Activated CD8-positive, alpha-beta memory T cell treated with anti-CD3 and anti-CD28 coated beads for 24 hours (primary cell): ENCODE data around the gene GPRASP3.
A peak's percentile ranks its signal among the peaks of the same experiment; 100 is the strongest.
"Not testable (repeated sequence)": the region's sequence is repeated elsewhere in the genome, so short reads cannot be mapped to it uniquely, and the experiment has no call there.

Experiments
- DNase-seq: peaks from one replicate; pipeline ENCODE4 v3.0.0-alpha.2; 2020

GPRASP3 gene, protein sequence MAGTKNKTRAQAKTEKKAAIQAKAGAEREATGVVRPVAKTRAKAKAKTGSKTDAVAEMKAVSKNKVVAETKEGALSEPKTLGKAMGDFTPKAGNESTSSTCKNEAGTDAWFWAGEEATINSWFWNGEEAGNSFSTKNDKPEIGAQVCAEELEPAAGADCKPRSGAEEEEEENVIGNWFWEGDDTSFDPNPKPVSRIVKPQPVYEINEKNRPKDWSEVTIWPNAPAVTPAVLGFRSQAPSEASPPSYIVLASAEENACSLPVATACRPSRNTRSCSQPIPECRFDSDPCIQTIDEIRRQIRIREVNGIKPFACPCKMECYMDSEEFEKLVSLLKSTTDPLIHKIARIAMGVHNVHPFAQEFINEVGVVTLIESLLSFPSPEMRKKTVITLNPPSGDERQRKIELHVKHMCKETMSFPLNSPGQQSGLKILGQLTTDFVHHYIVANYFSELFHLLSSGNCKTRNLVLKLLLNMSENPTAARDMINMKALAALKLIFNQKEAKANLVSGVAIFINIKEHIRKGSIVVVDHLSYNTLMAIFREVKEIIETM

DNA sequence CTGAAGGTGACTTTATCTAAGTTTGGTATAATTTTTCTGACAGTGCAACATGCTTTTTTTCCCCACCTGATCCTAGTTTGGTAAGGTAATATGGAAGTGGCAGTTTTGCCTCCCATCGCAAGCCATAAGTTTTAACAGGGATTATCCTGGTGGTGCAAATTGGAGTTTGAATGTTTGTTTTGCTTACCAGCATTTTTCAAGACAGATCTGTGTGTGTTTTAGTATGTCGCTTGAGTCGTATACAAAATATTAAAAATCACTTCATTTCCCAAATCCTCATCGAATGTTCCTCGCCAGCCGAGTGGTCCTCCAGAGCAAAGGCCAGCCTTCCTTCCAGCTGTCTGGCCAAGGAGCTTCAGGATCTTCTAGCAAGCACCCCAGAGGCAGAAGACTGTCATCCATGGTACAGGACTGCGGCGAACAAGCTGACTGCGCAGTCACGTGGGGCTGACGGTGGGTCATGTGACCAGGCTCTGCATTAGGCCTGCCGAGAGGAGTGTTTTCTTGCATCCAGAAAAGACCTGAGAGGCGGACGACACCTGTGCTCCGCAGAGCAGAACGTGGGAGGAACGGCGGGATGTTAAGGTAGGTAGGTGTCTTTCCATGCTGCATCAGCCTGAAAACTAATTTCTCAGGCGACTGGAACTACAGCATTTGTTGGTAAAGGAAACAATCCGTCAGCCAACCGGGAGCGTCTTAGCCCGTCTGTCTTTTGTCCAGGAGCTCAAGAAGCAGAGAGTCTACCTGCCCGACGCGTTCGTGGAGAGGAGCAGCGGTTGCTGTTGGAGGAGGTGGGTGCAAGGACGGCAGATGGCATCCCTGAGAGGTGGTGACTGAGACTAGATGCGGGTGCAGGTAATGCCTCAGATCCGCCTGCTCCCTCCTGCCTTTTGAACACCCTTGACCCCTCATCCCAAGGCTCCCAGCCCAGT is at the start of gene GPRASP3:
Gene GPRASP3, plus strand, starts transcription at position 507 of the 932 bp plus-strand sequence. CDS start 28,253 bp downstream, outside the sequence.
- DNase-seq: peak; percentile 84

DNA sequence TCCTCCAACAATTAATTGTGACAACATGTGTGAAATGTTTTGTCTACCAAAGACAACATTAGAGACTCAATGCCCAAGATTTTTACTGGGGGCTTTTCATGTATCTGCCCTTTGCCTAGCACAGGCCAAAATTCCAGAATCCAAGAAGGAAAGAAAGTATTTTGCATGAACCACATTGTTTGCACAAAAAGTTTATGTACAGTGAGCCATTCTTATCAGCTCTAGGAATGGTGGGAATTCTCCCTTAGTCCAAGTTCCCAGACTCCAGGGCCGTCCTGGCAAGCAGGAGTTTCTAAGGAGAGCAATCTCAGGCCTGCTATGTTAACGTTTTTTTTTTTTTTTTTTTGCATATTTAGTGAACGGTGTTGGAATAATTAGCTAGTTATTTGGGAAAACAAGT is 47.7 kb upstream of the GPRASP3 start:
- no peak for DNase-seq

DNA sequence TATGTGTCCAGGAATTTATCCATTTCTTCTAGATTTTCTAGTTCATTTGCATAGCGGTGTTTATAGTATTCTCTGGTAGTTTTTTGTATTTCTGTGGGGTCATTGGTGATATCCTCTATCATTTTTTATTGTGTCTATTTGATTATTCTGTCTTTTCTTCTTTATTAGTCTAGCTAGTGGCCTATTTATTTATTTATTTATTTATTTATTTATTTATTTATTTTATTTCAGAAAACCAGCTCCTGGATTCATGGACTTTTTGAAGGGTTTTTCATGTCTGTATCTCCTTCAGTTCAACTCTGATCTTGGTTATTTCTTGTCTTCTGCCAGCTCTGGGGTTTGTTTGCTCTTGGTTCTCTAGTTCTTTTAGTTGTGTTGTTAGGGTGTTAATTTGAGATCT is 43.1 kb upstream of the GPRASP3 start:
- not testable (repeated sequence) for DNase-seq

DNA sequence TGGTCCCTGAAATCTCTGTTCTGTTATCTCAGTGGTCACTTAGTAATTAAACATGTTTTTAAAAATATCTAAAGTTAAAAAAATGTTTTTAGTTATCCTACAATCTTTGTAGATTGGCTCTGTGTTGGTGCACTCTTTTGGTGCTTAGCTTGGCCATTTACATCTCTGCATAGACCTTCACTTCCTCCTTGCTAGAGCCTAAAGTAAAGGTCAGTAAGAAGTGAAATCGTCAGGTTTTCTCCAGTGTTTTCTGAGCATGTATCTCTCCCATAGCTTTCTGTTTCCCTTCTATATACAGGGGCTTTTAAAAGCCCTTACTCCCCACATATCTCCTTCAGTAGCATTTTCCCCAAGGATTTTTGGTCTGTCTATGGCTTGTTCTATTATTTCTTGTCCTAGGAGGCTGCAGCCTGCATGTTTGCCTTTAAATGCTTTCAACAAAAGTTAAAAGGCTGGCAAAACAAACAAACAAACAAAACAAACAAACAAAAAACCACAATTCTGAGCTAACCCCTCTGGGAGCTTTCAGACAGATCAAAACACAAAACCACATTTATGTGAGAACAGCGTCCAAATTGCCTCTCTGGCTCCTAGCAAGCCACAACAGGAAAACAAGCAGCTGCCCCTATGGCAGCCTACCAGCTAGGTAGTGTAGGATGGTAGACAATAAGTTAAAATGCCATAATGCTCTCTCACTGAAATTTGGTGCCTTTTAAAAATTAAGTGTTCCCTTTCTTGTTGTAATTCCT is 35.6 kb upstream of the GPRASP3 start:
- no peak for DNase-seq

DNA sequence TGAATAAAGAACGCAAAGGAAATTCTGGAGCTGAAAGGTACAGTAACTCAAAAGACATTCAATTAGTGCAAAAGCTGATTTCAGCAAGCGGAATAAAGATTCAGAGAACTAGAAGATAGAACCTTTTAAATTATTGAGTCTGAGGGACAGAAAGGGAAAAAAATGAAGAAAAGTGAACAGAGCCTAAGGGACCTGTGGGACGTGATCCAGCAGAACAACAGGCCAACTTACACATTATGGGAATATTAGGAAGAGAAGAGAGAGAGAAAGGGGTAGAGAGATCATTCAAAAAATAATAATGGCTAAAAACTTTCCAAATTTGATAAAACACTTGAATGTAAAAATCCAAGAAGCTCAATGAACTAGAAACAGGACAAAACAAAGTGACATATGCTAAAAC is 25.8 kb upstream of the GPRASP3 start:
- no peak for DNase-seq

DNA sequence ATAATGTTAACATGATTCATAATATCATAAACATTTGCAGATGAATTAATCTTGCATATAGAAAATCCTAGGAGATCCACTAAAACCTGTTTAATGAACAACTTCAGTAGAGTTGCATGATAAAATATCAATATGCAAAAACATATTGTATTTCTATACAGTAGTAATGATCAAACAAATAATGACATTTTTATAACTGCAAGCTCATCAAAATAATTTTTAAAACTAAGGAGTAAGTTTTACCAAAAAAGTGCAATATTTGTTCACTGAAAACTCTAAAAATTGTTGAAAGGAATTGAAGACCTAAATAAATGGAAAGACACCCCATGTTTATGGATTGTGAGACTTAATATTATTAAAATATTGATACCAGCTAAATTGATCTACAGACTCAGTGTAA is 24.2 kb upstream of the GPRASP3 start:
- DNase-seq: no peak

DNA sequence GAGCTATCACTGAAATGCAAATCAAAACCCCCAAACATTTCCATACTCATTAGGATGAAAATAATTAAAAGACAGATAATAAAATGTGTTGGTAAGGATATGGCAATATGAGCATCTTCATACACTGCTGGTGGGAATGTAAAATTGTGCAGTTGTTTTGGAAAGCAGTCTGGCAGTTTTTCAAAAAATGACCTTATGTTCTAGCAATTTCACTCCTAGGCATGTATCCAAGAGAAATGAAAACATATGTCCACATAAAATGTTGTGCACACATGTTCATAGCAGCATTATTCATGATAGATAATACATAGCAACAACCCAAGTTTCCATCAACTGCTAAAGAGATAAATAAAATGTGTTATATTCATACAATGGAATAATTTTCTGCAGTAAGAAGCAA is 23.0 kb upstream of the GPRASP3 start:
- DNase-seq: no peak

DNA sequence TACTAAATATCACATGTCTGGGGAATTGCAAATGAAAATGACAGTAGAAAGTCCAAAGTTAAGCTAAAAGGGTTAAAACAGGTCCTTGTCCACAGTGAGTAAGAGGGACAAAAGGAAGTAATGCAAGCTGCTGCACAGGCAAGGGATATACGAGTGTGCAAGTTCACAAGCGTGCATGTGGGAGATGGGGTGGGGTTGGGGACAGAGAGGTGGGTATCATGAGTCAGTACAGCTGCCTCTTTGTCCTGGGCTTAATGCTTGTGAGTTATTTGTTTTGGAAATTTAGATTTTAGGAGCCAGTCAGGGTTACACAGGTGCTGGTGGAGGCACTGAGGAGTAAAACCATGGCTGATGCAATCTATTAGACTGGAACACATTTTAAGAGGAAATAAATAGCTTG is 11.6 kb upstream of the GPRASP3 start:
- no peak for DNase-seq

DNA sequence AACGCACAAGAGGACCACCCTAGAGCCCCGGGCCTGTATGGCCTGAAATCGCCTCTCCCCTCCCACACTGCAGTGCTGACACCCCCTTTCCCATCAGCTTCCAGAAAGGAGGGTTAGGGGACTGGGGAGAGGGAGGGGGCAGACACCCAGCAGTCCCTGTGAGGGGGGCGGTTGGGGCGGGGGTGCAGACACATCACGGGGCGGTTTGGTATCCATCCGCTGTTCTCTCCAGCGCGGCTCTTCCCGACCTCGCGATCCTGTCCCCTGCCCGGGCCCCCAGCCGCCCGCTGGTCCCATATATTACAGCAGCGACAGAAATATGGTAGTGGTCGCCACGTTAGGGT is 8.7 kb upstream of the GPRASP3 start:
- DNase-seq: no peak

DNA sequence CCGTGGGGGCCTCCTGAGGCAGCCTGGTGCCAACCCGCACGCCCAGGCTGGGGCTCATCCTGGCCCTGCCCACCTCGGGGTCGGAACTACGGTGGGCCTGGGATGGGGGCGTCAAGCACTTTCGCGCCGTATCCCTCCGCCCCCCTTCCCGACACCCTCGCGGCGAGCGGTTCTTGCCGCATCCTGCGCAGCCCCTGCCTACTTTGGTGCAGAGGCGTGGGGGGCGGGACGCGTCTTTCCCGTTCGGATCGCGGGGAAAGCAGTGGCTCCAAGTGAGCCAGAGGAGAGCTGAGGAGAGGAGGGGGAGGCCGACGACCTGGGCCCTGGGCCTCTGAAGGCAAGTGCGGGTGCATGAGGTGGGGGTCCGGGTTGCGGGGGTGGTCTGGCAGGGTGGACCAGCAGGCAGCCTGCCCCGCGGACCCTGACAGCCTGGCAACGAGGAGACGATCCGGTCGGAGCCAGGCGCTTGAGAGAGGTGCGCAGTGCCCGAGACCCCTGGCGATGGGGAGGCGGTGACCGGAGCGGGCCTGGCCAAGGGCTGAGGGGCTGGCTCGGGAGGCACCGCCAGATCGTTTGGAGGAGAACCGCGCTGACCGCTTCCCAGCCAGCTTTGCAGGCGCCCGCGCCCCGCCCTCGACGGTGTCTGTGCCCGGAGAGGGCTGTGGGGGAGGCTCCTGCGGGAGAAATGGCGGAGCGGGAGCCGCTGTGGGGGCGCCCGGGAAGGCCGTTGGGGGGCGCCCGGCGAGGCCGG is 8.2 kb upstream of the GPRASP3 start, which contains the start of gene GPRASP2:
Gene GPRASP2, plus strand, starts transcription at position 233 of the 751 bp plus-strand sequence. CDS start 2,422 bp downstream, outside the sequence.
- peak; percentile 59 for DNase-seq

DNA sequence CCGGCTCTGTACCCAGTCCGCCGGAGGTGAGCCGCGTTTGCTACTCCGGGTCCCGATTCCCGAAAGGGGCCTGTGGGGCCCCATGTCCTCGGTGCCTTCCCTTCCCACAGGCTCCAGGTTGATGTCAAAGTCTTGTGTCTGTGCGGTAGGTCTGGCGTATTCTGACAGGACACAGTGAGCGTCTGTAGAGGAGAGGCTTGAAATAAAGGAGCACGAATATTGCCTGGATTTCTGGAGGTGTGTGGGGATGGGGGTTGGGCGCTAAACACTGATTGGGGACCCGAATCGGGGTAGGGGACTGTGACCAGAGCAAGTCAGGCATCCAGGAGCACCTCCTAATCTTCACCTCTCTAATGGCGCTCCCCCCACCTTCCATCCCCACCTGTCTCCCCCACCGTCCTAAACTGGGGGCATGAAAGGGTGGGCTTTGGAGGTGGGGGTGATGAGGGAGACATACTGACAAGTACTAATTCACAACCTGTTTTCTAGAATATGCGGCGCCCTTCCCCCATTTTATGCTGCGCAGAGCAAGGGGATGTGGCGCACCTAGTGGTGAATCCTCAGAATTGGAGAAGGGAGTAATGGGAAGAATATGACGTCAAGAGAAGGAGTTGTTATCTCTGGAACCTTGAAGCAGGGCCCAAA is 7.4 kb upstream of the GPRASP3 start:
- DNase-seq: peak; percentile 60

DNA sequence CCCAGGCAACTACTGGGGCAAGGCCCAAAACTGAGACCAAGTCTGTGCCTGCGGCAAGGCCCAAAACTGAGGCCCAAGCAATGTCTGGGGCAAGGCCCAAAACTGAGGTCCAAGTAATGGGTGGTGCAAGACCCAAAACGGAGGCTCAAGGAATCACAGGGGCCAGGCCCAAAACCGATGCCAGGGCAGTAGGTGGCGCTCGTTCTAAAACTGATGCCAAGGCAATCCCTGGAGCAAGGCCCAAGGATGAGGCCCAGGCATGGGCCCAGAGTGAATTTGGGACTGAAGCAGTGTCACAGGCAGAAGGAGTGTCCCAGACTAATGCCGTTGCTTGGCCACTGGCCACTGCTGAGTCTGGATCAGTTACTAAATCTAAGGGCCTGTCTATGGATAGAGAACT is 5.5 kb upstream of the GPRASP3 start:
- no peak for DNase-seq

DNA sequence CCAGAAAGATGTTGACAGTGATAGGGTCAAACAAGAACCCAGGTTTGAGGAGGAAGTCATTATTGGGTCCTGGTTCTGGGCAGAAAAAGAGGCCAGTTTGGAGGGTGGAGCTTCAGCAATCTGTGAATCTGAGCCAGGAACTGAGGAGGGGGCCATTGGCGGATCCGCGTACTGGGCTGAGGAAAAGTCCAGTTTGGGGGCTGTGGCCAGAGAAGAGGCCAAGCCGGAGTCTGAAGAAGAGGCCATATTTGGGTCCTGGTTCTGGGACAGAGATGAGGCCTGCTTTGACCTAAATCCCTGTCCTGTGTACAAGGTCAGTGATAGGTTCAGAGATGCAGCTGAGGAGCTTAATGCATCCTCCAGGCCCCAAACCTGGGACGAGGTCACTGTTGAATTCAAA is 4.6 kb upstream of the GPRASP3 start:
- no peak for DNase-seq

DNA sequence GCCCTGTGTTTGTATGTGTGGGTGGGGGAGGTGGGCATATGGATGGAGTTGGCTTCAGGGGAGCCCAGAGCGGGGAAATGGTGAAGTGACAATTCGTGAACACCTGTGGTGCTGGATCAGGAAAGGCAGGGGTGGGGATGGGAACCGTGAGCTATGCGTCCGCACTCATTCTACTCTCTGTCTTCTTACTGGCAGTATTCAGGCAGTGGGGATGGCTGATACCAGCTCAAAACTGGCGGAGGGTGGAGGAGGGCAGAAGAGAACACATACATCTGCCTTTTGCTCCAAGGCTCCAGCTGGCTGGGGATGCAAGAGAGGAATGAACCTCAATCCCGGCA is 595 bp downstream of the GPRASP3 start:
- not testable (repeated sequence) for DNase-seq

DNA sequence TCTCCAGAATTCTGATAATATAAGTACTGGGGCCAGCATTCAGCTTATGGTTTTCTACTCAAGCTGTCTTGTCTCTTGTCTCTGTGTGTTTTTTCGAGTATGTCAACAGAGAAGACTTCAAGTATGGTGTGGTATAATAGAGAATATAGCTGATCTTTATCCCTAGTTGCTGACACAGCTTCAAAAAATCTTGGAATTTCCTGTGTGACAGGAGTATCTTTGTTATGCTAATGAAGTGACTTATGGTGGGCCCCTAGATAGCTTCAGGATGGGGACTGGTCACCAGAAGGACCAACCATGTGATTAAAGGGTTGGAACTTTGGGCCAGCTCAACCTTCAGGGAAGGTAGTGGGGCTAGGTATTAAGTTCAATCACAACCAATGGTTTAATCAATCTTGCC is 2.9 kb downstream of the GPRASP3 start:
- DNase-seq: no peak

DNA sequence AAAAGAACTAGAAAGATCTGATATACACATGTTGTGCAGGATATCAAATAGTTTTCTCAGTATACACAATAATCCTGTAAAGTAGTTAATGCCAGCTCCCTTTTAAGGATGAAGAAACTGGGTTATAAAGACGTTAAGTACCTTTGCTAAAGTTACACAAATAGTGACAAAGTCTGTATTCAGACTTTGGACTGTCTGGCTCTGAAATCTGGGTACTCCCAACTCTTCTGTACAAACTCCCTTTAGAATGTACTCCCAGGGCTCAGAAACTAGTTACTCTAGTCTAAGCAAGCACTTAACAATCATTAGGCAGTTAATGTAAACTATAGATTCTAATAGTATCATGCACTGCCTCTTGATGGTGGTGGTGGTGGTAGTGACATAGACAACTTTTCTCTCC is 7.2 kb downstream of the GPRASP3 start:
- no peak for DNase-seq

DNA sequence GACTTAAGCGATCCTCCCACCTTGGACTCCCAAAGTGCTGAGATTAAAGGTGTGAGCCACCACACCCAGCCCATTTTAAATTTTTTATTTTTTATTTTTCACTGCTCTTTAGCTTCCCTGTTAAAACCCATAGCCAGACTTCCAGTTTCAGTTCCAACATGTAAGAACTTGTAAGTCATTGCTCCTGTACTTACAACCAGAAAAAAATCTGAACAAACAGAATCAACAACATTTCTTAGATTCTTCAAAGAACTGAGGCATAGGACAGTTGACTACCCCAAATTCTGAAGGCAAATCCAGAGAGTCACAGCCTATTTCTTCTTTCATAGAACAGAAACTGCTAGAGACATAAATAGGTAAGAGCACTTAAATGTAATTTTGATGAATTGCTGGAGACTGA is 8.1 kb downstream of the GPRASP3 start:
- DNase-seq: no peak

DNA sequence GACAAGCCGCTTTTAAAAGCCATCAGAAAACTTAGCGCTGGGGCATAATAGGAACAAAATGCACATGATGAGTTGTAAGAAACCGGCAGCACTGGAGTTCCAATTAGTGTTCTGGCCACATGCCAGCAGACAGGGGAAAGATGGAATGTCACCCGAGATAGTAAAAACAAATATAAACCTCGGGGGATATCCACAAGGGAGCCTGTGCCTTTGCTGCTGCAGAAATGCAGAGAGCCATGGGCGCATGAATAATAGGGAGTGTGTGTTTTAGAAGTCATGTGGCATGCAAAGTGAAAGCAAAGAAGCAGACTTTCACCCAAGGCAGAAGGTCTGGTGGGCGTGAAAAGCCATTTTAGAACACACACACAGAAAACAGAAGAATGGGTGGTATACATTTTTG is 19.1 kb downstream of the GPRASP3 start:
- DNase-seq: no peak

DNA sequence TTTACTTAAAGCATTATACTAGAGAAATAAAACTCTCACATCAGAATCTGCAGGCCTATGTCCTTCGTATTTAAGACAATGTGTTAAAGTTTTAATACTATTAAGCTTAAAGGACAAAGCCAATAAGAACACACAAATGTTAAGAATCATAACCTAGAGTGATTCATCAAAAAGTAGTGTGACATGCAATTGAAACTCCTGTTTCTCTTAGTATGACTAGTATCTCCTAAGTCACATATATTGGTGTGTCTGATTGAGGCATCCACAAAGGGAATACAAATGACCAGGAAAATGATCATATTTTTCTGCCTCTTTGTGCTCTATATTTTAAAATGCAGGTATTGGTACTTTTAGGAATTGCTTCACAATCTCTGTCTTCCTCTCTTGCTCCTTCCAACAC is 23.8 kb downstream of the GPRASP3 start:
- no peak for DNase-seq

DNA sequence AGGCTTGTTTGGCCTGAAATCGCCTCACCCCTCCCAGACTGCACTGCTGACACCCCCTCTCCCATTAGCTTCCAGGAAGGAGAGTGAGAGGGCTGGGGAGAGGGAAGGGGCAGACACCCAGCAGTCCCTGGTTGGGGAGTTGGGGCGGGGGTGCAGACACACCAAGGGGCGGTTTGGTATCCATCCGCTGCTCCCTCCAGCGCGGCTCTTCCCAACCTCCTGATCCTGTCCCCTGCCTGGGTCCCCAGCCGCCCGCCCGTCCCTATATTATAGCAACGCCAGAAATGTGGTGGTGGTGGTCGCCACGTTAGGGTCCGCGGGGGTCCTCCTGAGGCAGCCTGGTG is 24.9 kb downstream of the GPRASP3 start:
- no peak for DNase-seq

DNA sequence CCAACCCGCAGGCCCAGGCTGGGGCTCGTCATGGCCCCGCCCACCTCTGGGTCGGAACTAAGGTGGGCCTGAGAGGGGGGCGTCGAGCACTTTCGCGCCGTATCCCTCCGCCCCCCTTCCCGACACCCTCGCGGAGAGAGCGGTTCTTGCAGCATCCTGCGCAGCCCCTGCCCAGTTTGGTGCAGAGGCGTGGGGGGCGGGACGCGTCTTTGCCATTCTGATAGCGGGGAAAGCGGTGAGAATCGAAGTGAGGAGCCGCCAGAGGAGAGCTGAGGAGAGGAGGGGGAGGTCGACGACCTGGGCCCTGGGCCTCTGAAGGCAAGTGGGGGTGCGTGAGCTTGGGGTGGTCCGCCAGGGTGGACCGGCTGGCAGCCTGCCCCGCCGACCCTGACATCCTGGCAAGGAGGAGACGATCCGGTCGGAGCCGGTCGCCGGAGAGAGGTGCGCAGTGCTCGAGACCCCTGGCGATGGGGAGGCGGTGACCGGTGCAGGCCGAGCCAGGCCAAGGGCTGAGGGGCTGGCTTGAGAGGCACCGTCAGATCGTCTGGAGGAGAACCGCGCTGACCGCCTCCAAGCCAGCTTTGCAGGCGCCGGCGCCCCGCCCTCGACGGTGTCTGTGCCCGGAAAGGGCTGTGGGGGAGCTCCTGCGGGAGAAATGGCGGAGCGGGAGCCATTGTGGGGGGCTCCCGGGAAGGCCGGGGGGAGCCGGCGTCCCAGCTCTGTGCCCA is 25.5 kb downstream of the GPRASP3 start:
- peak; percentile 64 for DNase-seq
